H1 (cell line): ENCODE data around the gene TGFB3. TPM values are rescaled to one million over a fixed set of nuclear protein-coding genes. Genes with fewer than 3 reads are reported as not detected.

Experiments used
- CTCF ChIA-PET: fragments of 300-600 bp; sonication (Branson Sonifier 250); formaldehyde crosslinking; loops from one replicate; lab custom pipeline; 2021; ENCODE audit not compliant: partially characterized antibody; lab: Charles Lee
- POLR2A ChIA-PET: fragments of 300-600 bp; sonication (Branson Sonifier 250); formaldehyde crosslinking; loops from one replicate; lab custom pipeline; 2021; ENCODE audit warnings: inconsistent platforms; ENCODE audit not compliant: partially characterized antibody; lab: Charles Lee
- DNase-seq, 2 experiments: peaks; one replicate each; pipeline versions ENCODE4 v3.0.0 to v3.0.0-alpha.2; 2010 to 2022; ENCODE audit warnings: low spot score in 2 of 2, low read depth in 1 of 2, mixed read lengths in 1 of 2
- FAIRE-seq: peaks from 2 replicates; lab custom pipeline; 2011; peaks lifted over from hg19 to GRCh38; lab: Jason Lieb, UNC
- H2AFZ ChIP-seq: 2 replicates; pipeline ENCODE4 v1.8.1; 2012; ENCODE audit warnings: low read length, inconsistent platforms
- H2AK5ac ChIP-seq: 2 replicates; pipeline ENCODE4 v1.6.1; 2013; ENCODE audit warnings: low read depth, low read length
- H2BK120ac ChIP-seq: replicated peaks from 2 replicates; pipeline ENCODE3; 2013; ENCODE audit warnings: low read depth, low read length, inconsistent platforms
- H2BK12ac ChIP-seq: 2 replicates; pipeline ENCODE4 v1.6.1; 2013; ENCODE audit warnings: low read depth, low read length
- H2BK15ac ChIP-seq: 2 replicates; pipeline ENCODE4 v1.6.1; 2013; ENCODE audit warnings: low read length
- H2BK20ac ChIP-seq: 2 replicates; pipeline ENCODE4 v1.6.1; 2013; ENCODE audit warnings: low read length
- H2BK5ac ChIP-seq: 2 replicates; pipeline ENCODE4 v1.6.1; 2013; ENCODE audit warnings: low read depth, low read length
- H3K14ac ChIP-seq: 2 replicates; pipeline ENCODE4 v1.6.1; 2013; ENCODE audit warnings: inconsistent platforms; ENCODE audit not compliant: insufficient read length
- H3K18ac ChIP-seq: 2 replicates; pipeline ENCODE4 v1.6.1; 2013; ENCODE audit warnings: low read length; ENCODE audit errors: extremely low read depth
- H3K23ac ChIP-seq: 2 replicates; pipeline ENCODE4 v1.6.1; 2013; ENCODE audit warnings: inconsistent platforms; ENCODE audit not compliant: insufficient read length
- H3K23me2 ChIP-seq: 2 replicates; pipeline ENCODE4 v1.6.1; 2013; ENCODE audit warnings: low read depth, low read length
- H3K27ac ChIP-seq: 2 replicates; pipeline ENCODE4 v1.6.1; 2011; ENCODE audit warnings: low read depth, low read length, inconsistent platforms
- H3K27me3 ChIP-seq, 4 experiments: replicated peaks in 1 of 4; 1 replicate in 1 of 4; 2 replicates in 3 of 4; pipeline versions ENCODE4 v1.6.1 to v1.8.1; 2011 to 2013; ENCODE audit warnings: low read length in 3 of 4, mild to moderate bottlenecking in 3 of 4, inconsistent platforms in 2 of 4, mixed read lengths in 2 of 4, moderate library complexity in 1 of 4; ENCODE audit not compliant: control insufficient read depth in 3 of 4, insufficient read depth in 3 of 4; ENCODE audit errors: extremely low read depth in 1 of 4
- H3K36me3 ChIP-seq, 4 experiments: 2 replicates each; pipeline versions ENCODE4 v1.6.1 to v1.8.1; 2011 to 2013; ENCODE audit warnings: mild to moderate bottlenecking in 4 of 4, low read length in 3 of 4, moderate library complexity in 2 of 4, control low read depth in 1 of 4, inconsistent platforms in 1 of 4; ENCODE audit not compliant: insufficient read depth in 4 of 4, control insufficient read depth in 2 of 4
- H3K4ac ChIP-seq: replicated peaks from 2 replicates; pipeline ENCODE3; 2013; ENCODE audit warnings: low read length, low read depth, mixed read lengths, inconsistent platforms; ENCODE audit not compliant: insufficient read length
- H3K4me1 ChIP-seq, 4 experiments: replicated peaks in 1 of 4; 1 replicate in 1 of 4; 2 replicates in 3 of 4; pipeline versions ENCODE4 v1.6.1 to v1.8.1; 2011 to 2013; ENCODE audit warnings: low read length in 3 of 4, inconsistent platforms in 2 of 4, mixed read lengths in 1 of 4; ENCODE audit not compliant: insufficient read depth in 4 of 4, control insufficient read depth in 3 of 4
- H3K4me2 ChIP-seq, 2 experiments: 2 replicates each; pipeline versions ENCODE4 v1.6.1 to v1.8.1; 2011 to 2013; ENCODE audit warnings: low read depth in 2 of 2, low read length in 2 of 2, control low read depth in 1 of 2, inconsistent platforms in 1 of 2, mild to moderate bottlenecking in 1 of 2; ENCODE audit not compliant: insufficient read depth in 1 of 2
- H3K4me3 ChIP-seq, 4 experiments: fragments of 200-600, 300-600 bp in 1 of 4; sonication (generic), shearing (Covaris generic), sonication (Bioruptor Twin) in 1 of 4; 2 replicates each; pipeline versions ENCODE4 v1.5.1 to v1.8.1; 2011 to 2016; ENCODE audit warnings: low read length in 4 of 4, low read depth in 3 of 4, control low read depth in 2 of 4, inconsistent platforms in 2 of 4, mild to moderate bottlenecking in 2 of 4, mixed read lengths in 1 of 4, moderate library complexity in 1 of 4; ENCODE audit not compliant: insufficient read depth in 2 of 4; ENCODE audit errors: extremely low read depth in 1 of 4
- H3K56ac ChIP-seq: replicated peaks from 2 replicates; pipeline ENCODE3; 2013; ENCODE audit warnings: low read depth, mild to moderate bottlenecking, mixed read lengths, low read length, inconsistent platforms; ENCODE audit not compliant: insufficient read length
- H3K79me1 ChIP-seq: 2 replicates; pipeline ENCODE4 v1.6.1; 2013; ENCODE audit warnings: low read depth, low read length, control low read depth
- H3K79me2 ChIP-seq, 2 experiments: 2 replicates each; pipeline versions ENCODE4 v1.6.1 to v1.8.1; 2012 to 2013; ENCODE audit warnings: low read length in 2 of 2, mild to moderate bottlenecking in 2 of 2, inconsistent platforms in 1 of 2; ENCODE audit not compliant: insufficient read depth in 2 of 2, control insufficient read depth in 1 of 2
- H3K9ac ChIP-seq, 4 experiments: replicated peaks in 1 of 4; 1 replicate in 1 of 4; 2 replicates in 3 of 4; pipeline versions ENCODE4 v1.6.1 to v1.8.1; 2011 to 2013; ENCODE audit warnings: low read depth in 3 of 4, low read length in 3 of 4, control low read depth in 2 of 4, mild to moderate bottlenecking in 2 of 4, moderate library complexity in 2 of 4, inconsistent platforms in 1 of 4; ENCODE audit errors: extremely low read depth in 1 of 4
- H3K9me3 ChIP-seq, 2 experiments: 2 replicates each; pipeline versions ENCODE4 v1.6.1 to v1.8.1; 2012 to 2013; ENCODE audit warnings: mild to moderate bottlenecking in 2 of 2, moderate library complexity in 2 of 2, control low read depth in 1 of 2, inconsistent platforms in 1 of 2, low read depth in 1 of 2, low read length in 1 of 2, mixed read lengths in 1 of 2; ENCODE audit not compliant: insufficient read depth in 2 of 2
- H4K20me1 ChIP-seq, 2 experiments: replicated peaks in 1 of 2; 2 replicates each; pipeline versions ENCODE3 to v1.8.1; 2011 to 2013; ENCODE audit warnings: inconsistent platforms in 2 of 2, low read length in 2 of 2, mild to moderate bottlenecking in 1 of 2; ENCODE audit not compliant: insufficient read depth in 2 of 2, control insufficient read depth in 1 of 2
- H4K5ac ChIP-seq: 2 replicates; pipeline ENCODE4 v1.6.1; 2013; ENCODE audit warnings: low read length, low read depth, mixed read lengths, inconsistent platforms; ENCODE audit not compliant: insufficient read length
- H4K8ac ChIP-seq: 2 replicates; pipeline ENCODE4 v1.8.0; 2013; ENCODE audit warnings: mild to moderate bottlenecking, moderate library complexity, low read length, inconsistent platforms; ENCODE audit not compliant: insufficient read depth; ENCODE audit errors: extremely low read depth
- H4K91ac ChIP-seq: replicated peaks from 2 replicates; pipeline ENCODE3; 2013; ENCODE audit warnings: low read length, mixed read lengths, inconsistent platforms; ENCODE audit not compliant: insufficient read length
- ASH2L ChIP-seq: fragments of 200-600, 300-600 bp; sonication (generic); IDR thresholded peaks from one replicate; pipeline ENCODE4 v1.7.1; 2017; ENCODE audit warnings: low read length
- CTBP2 ChIP-seq: IDR thresholded peaks from 2 replicates; pipeline ENCODE4 v1.7.0; 2011; ENCODE audit warnings: borderline replicate concordance, mild to moderate bottlenecking, moderate library complexity, mixed read lengths, low read length; ENCODE audit not compliant: insufficient read depth, insufficient read length
- CTCF ChIP-seq, 3 experiments: IDR thresholded peaks; 1 replicate in 2 of 3; 2 replicates in 1 of 3; pipeline versions ENCODE4 v1.5.1 to v1.6.1; 2011; ENCODE audit warnings: low read length in 3 of 3, mild to moderate bottlenecking in 3 of 3, inconsistent platforms in 2 of 3, low read depth in 1 of 3, moderate library complexity in 1 of 3; ENCODE audit not compliant: insufficient read depth in 1 of 3; ENCODE audit errors: control extremely low read depth in 1 of 3
- SRF ChIP-seq: IDR thresholded peaks from 2 replicates; pipeline ENCODE4 v1.6.1; 2011; ENCODE audit warnings: mild to moderate bottlenecking, low read depth, low read length, moderate library complexity
- TAF1 ChIP-seq: IDR thresholded peaks from 2 replicates; pipeline ENCODE4 v1.6.1; 2011; ENCODE audit warnings: mild to moderate bottlenecking, low read depth, low read length
- TBP ChIP-seq: IDR thresholded peaks from 2 replicates; pipeline ENCODE4 v1.6.1; 2011; ENCODE audit warnings: low read depth, low read length, improper control_type of control experiment
- USF2 ChIP-seq: IDR thresholded peaks from 2 replicates; pipeline ENCODE4 v1.6.1; 2011; ENCODE audit warnings: low read length, improper control_type of control experiment
- YY1 ChIP-seq: IDR thresholded peaks from 2 replicates; pipeline ENCODE4 v1.6.1; 2011; ENCODE audit warnings: low read depth, mild to moderate bottlenecking, low read length
- ZNF274 ChIP-seq: IDR thresholded peaks from 2 replicates; pipeline ENCODE4 v1.7.0; 2012; ENCODE audit warnings: low read length, borderline replicate concordance; ENCODE audit errors: extremely low read depth
- WGBS, 2 experiments: shearing (Covaris generic) in 1 of 2; methylation state at CpG; one replicate each; pipeline versions ENCODE4 v1.1.6 to v1.1.7; 2013 to 2015; ENCODE audit warnings: low lambda C conversion rate in 2 of 2, mixed read lengths in 2 of 2, inconsistent platforms in 1 of 2, low coverage in 1 of 2, missing lambda C conversion rate in 1 of 2; ENCODE audit not compliant: insufficient replicate concordance in 2 of 2, insufficient coverage in 1 of 2, insufficient read length in 1 of 2; ENCODE audit errors: extremely low coverage in 1 of 2, missing lambda C conversion rate in 1 of 2; 5-methylcytosine and 5-hydroxymethylcytosine counted together
- polyA plus RNA-seq, 7 experiments: library from polyadenylated mRNA; depleted of rRNA in 3 of 7; stranded (reverse) in 5 of 7; unstranded in 2 of 7; fragments of >200 nt in 5 of 7; fragments of 200-250 nt in 2 of 7; gene quantifications; 1 replicate in 5 of 7; 2 replicates in 1 of 7; 4 replicates in 1 of 7; pipeline versions ENCODE4 v1.2.1 to v1.2.3, GENCODE V29; 2011 to 2013; ENCODE audit warnings: missing spikeins in 2 of 7, mixed read lengths in 2 of 7
- total RNA-seq: library from RNA; stranded (reverse); fragmentation: NEBNext Ultra II Directional; extraction: Animal tissue kit (Norgen Biotek cat#: 25700); gene quantifications from 2 replicates; pipeline ENCODE4 v1.2.1, GENCODE V29; 2021

TGFB3 gene
- total and polyA plus RNA-seq, 2 of the 8 experiments (the other 6 are each of a cell fraction or from before 2014, with no cell fraction given): 0.65 to 0.86 TPM

- no peak overlapping the region for H3K4me3 ChIP-seq
- no peak overlapping the region for H2BK15ac ChIP-seq
- no peak overlapping the region for H4K91ac ChIP-seq
- no peaks in the 10 kb centered on the region for H3K4me1 ChIP-seq
- no peak overlapping the region for H2BK5ac ChIP-seq
- H3K23me2 ChIP-seq: no peaks in the 10 kb centered on the region
- H3K23ac ChIP-seq: no peak overlapping the region
- H3K79me1 ChIP-seq: no peaks in the 10 kb centered on the region
- DNase-seq (no peak), FAIRE-seq (no peak)
- H2AK5ac ChIP-seq: no peak overlapping the region
- H2AFZ ChIP-seq: no peak overlapping the region
- H3K4ac ChIP-seq: no peak overlapping the region
- no peaks in the 10 kb centered on the region for H3K9me3 ChIP-seq
- POLR2A ChIA-PET: no interaction called here
- no peak overlapping the region for H2BK120ac ChIP-seq
- H4K8ac ChIP-seq: no peak overlapping the region
- H2BK20ac ChIP-seq: no peak overlapping the region
- H3K14ac ChIP-seq: no peak overlapping the region
- no peak overlapping the region for H3K18ac ChIP-seq
- no peaks in the 10 kb centered on the region for H4K20me1 ChIP-seq
- no peaks in the 10 kb centered on the region for H3K36me3 ChIP-seq
- 82% methylated on average over 4 of the region's 4 CpGs; no CpG with 5 or more reads in 1 of the 2 experiments for WGBS, 2 experiments
- H4K5ac ChIP-seq: no peak overlapping the region
- no peak overlapping the region for H3K4me2 ChIP-seq
- no peak overlapping the region for H2BK12ac ChIP-seq
- no peak overlapping the region for H3K27ac ChIP-seq
- no peak overlapping the region for H3K56ac ChIP-seq
- CTCF ChIA-PET: interaction anchor here (1.1 to 2.0 kb wide), 3 partner anchors 39 to 233 kb away, joined by 3 to 6 read pairs (median 3); no protein-coding TSS in a partner anchor
- H3K79me2 ChIP-seq: no peaks in the 10 kb centered on the region
- no peaks in the 10 kb centered on the region for H3K27me3 ChIP-seq
- H3K9ac ChIP-seq: no peak overlapping the region
- TF ChIP-seq TBP: no peak
- TF ChIP-seq ASH2L: no peak
- no peak for TF ChIP-seq TAF1
- TF ChIP-seq USF2: no peak
- TF ChIP-seq YY1: no peak
- TF ChIP-seq CTBP2: no peak
- TF ChIP-seq ZNF274: no peak
- no peak for TF ChIP-seq SRF
- TF ChIP-seq CTCF (IDR thresholded peaks at IDR 0.05; ENCODE audit: control extremely low read depth in 1 of 3, insufficient read depth in 1 of 3, low read depth in 1 of 3, low read length in 3 of 3): no peak
These were observed 37.1 kb downstream of the TGFB3 start for GRCh38 chr14:75944607-75945241.
